BLaER1 (cell line): ENCODE measurements around the gene GPR107.
"Not testable (repeated sequence)": the region's sequence is repeated elsewhere in the genome, so short reads cannot be mapped to it uniquely, and the experiment has no call there.

Experiments used
- H3K27ac ChIP-seq: shearing (Covaris generic); formaldehyde crosslinking; 2 replicates; pipeline ENCODE4 v1.8.1; 2022
- H3K27me3 ChIP-seq: shearing (Covaris generic); formaldehyde crosslinking; 2 replicates; pipeline ENCODE4 v1.8.1; 2022
- H3K36me3 ChIP-seq: shearing (Covaris generic); formaldehyde crosslinking; 2 replicates; pipeline ENCODE4 v1.8.1; 2022
- H3K4me1 ChIP-seq: shearing (Covaris generic); formaldehyde crosslinking; 2 replicates; pipeline ENCODE4 v1.8.1; 2022
- H3K4me2 ChIP-seq: shearing (Covaris generic); formaldehyde crosslinking; 2 replicates; pipeline ENCODE4 v1.8.1; 2022
- H3K4me3 ChIP-seq: shearing (Covaris generic); formaldehyde crosslinking; 2 replicates; pipeline ENCODE4 v1.8.1; 2022
- H3K9ac ChIP-seq: shearing (Covaris generic); formaldehyde crosslinking; 2 replicates; pipeline ENCODE4 v1.8.1; 2022
- H3K9me3 ChIP-seq: shearing (Covaris generic); formaldehyde crosslinking; 2 replicates; pipeline ENCODE4 v1.8.1; 2022
- H4K20me1 ChIP-seq: shearing (Covaris generic); formaldehyde crosslinking; 2 replicates; pipeline ENCODE4 v1.8.1; 2022
- Cebpa-rat ChIP-seq: shearing (Covaris generic); IDR thresholded peaks from 2 replicates; pipeline ENCODE4 v1.8.1; 2022

Gene GPR107

DNA sequence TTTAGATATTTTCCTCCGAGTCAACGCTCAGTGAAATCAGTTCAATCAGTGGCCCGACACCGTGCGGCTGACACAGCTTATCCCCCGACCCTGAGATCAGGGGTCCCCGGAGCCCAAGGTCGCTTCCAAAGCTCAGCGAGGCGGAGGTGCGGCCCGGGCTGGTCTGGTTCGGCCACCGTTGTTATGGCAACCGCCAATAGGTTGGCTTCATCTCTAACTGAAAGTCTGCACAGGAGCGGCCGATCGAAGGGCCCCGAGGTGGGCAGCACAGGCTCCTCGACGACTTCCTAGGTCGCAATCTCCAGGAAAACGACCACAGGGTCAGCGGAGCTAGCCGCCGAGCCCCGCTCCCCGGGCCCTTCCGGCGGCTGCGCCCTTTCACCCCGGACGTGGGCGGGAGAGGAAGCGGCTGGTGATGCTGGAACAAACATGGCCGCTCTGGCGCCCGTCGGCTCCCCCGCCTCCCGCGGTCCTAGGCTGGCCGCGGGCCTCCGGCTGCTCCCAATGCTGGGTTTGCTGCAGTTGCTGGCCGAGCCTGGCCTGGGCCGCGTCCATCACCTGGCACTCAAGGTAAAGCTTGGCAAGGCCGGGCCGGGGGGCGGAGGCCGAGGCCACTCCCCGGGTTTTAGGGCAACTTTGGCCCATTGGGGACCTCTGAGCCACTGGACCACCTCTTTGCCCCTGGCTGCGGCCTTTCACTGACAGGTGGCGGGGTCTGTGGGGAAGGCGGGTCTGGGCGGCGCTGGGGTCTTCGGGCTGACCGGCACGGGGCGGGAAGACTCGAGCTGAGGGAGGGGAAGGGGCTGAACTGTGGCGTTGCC is at the start of gene GPR107:
GPR107 (plus strand) TSS at position 403 of the 821 bp plus-strand sequence; CDS start at position 430, 27 bp downstream.
- H3K4me1 ChIP-seq, result peaks cover 34% of the 10 kb centered on the region
- H3K4me3 ChIP-seq, result peak within 1 kb of the TSS; percentile 98
- H3K36me3 ChIP-seq, result peaks cover 15% of the 10 kb centered on the region
- H3K27ac ChIP-seq, result peak within 1 kb of the TSS; percentile 91
- H4K20me1 ChIP-seq, result peaks cover 12% of the 10 kb centered on the region
- H3K9me3 ChIP-seq, result no peaks in the 10 kb centered on the region
- peak within 1 kb of the TSS; percentile 88 for H3K4me2 ChIP-seq
- H3K27me3 ChIP-seq, result no peaks in the 10 kb centered on the region
- no peak for TF ChIP-seq Cebpa-rat
- H3K9ac ChIP-seq, result peak within 1 kb of the TSS; percentile 92

DNA sequence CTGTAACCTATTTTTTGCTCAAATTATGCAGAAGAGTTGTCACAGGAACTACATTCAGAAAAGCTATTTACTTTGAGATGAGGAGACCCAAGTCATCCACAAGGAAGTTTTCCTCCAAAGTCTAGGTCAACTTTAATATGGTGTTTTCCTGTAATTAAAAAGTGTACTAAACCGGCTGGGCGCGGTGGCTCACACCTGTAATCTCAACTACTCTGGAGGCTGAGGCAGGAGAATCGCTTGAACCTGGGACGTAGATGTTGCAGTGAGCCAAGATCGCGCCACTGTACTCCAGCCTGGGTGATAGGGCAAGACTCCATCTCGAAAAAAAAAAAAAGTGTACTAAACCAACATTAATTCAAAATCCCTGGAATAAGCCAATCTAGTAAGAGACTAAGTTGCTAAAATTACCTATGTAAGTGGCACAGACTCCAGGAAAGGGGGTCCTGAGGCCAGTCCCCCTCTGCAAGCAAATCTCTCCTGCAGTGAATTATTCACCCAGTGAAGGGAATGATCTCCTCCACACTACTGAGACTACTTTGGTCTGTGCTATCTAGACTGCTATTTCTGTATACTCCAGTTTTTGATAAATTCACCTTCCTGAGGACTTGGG is 49.7 kb upstream of the GPR107 start:
- Histone ChIP-seq H3K4me3 (no peak overlapping the region), H3K9ac (no peak overlapping the region), H4K20me1 (no peaks in the 10 kb centered on the region), H3K27me3 (no peaks in the 10 kb centered on the region), H3K4me1 (no peaks in the 10 kb centered on the region; the same call in 1 of the 2 replicates), H3K27ac (no peak overlapping the region), H3K9me3 (no peaks in the 10 kb centered on the region), H3K36me3 (no peaks in the 10 kb centered on the region), H3K4me2 (no peak overlapping the region)
- no peak for TF ChIP-seq Cebpa-rat

- not testable (repeated sequence) for H3K9ac ChIP-seq, H3K4me1 ChIP-seq, H3K27ac ChIP-seq
These were observed 46.8 kb upstream of the GPR107 start for GRCh38 chr9:130006952-130007351.

DNA sequence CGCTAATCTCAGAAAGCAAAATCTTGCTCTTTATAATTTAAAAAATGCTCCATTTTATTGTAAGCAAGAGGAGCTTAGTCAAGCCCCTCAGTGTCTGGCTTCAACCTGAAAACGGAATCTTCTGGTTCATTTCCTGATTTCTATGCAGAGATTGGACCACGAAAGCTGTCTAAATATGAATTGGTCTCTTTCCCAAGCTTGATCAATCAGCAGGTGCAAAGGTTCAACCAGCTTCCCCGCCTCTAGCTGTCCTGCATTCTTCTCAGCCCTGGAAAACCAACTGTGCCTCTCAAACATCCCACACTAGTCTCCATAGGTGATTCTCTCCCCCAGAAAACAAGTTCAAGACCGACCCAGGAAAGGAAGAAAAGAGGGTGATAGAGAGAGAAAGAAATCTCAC is 45.2 kb upstream of the GPR107 start:
- H3K9ac ChIP-seq, result no peak overlapping the region
- H3K4me1 ChIP-seq, result no peaks in the 10 kb centered on the region; the same call in 1 of the 2 replicates
- H3K4me3 ChIP-seq, result no peak overlapping the region
- no peaks in the 10 kb centered on the region for H4K20me1 ChIP-seq
- peaks cover 3% of the 10 kb centered on the region; the same call in 1 of the 2 replicates for H3K9me3 ChIP-seq
- H3K4me2 ChIP-seq, result no peak overlapping the region
- H3K27ac ChIP-seq, result no peak overlapping the region
- H3K27me3 ChIP-seq, result no peaks in the 10 kb centered on the region
- H3K36me3 ChIP-seq, result no peaks in the 10 kb centered on the region
- no peak for TF ChIP-seq Cebpa-rat

More at GRCh38 chr9:130006952-130007351, 46.8 kb upstream of the GPR107 start:
- H3K27me3 ChIP-seq, H3K9me3 ChIP-seq, H4K20me1 ChIP-seq, H3K36me3 ChIP-seq, H3K4me2 ChIP-seq, H3K4me3 ChIP-seq: not testable (repeated sequence)

DNA sequence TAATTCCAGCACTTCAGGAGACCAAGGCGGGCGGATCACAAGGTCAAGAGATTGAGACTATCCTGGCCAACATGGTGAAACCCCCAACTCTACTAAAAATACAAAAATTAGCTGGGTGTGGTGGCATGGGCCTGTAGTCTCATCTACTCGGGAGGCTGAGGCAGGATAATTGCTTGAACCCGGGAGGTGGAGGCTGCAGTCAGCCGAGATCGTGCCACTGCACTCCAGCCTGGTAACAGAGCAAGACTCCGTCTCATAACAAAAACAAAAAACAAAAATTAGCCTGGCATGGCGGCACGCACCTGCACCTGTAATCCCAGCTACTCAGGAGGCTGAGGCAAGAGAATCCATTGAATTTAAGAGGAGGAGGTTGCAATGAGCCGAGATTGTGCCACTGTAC is 44.2 kb upstream of the GPR107 start:
- not testable (repeated sequence) for H3K27ac ChIP-seq, H3K9me3 ChIP-seq, H3K4me3 ChIP-seq, H3K4me2 ChIP-seq, H3K4me1 ChIP-seq, H3K36me3 ChIP-seq, H3K9ac ChIP-seq, H3K27me3 ChIP-seq, H4K20me1 ChIP-seq

DNA sequence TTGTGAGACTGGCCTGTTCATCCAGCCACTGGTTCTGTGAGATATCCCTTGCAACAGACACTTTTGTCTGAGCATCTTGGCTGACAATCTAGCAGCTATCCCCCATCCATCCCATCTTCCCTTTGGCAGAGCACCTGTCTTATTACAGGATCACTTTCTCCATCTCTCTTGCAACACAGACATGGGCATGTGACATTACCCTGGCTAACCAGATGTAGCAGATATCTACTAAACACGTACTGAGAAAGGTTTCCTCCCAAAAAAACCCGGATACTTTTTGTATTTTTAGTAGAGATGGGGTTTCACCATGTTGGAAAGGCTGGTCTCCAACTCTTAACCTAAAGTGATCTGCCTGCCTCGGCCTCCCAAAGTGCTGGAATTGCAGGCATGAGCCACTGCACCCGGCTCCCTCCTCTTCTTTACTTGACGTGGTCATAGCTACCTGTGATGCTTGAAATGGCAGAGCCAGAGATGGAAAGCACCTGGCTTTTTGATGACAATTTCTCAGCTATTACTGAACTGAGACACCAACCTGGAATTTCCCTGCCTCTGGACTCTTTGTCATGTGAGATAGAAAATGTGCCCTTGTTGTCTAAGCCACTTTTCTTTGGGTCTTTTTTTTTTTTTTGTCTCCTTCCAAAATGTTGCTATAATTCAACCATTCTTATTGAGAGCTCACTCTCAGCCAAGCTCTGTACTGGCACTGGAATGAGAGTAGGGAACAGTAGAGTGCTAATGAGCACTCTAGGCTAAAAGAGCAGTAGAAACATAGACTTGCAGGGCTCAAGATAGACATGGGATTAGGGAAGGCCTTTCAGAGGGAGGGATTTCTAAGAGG is 43.3 kb upstream of the GPR107 start:
- Histone ChIP-seq H4K20me1 (no peaks in the 10 kb centered on the region), H3K9me3 (peaks cover 3% of the 10 kb centered on the region; the same call in 1 of the 2 replicates), H3K4me3 (no peak overlapping the region), H3K4me2 (no peak overlapping the region), H3K36me3 (no peaks in the 10 kb centered on the region), H3K4me1 (no peaks in the 10 kb centered on the region; the same call in 1 of the 2 replicates), H3K9ac (no peak overlapping the region), H3K27me3 (no peaks in the 10 kb centered on the region), H3K27ac (no peak overlapping the region)
- no peak for TF ChIP-seq Cebpa-rat

DNA sequence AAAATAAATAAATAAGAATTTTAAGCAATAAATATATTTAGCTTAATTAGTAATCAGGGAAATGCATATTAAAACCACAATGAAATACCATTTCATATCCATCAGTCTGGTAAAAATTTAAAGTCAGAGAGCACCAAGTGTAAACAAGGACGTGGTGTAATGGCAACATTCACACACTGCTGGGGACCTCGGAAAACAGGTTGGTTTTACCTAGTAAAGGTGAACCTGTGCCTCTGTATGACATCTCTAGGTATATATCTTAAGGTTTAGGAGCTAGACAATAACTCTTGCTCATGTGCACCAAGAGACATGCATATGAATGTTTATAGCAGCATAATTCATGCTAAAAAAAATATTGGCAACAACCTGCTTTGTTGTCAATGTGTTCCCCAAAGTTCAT is 40.4 kb upstream of the GPR107 start:
- Histone ChIP-seq H3K4me2 (no peak overlapping the region), H3K9ac (no peak overlapping the region)

GRCh38 chr9:130015353-130016019 is 38.2 kb upstream of the GPR107 start:
- no peak overlapping the region for H3K9ac ChIP-seq
- H3K27me3 ChIP-seq, result no peaks in the 10 kb centered on the region
- H3K27ac ChIP-seq, result no peak overlapping the region
- no peak overlapping the region for H3K4me3 ChIP-seq
- H3K4me2 ChIP-seq, result no peak overlapping the region
- 0 out of 2 replicates have a peak, but pooled peaks cover 6% of the 10 kb centered on the region for H3K4me1 ChIP-seq
- 0 out of 2 replicates have a peak, but pooled peaks cover 5% of the 10 kb centered on the region for H3K36me3 ChIP-seq
- TF ChIP-seq Cebpa-rat, result no peak
- H4K20me1 ChIP-seq, result no peaks in the 10 kb centered on the region
- peaks cover 13% of the 10 kb centered on the region for H3K9me3 ChIP-seq

More for the DNA sequence above, 40.4 kb upstream of the GPR107 start:
- no peaks in the 10 kb centered on the region for H4K20me1 ChIP-seq
- H3K27me3 ChIP-seq, result no peaks in the 10 kb centered on the region
- H3K4me3 ChIP-seq, result no peak overlapping the region
- peaks cover 13% of the 10 kb centered on the region for H3K9me3 ChIP-seq
- H3K36me3 ChIP-seq, result 0 out of 2 replicates have a peak, but pooled peaks cover 5% of the 10 kb centered on the region
- no peak overlapping the region for H3K27ac ChIP-seq
- H3K4me1 ChIP-seq, result 0 out of 2 replicates have a peak, but pooled peaks cover 6% of the 10 kb centered on the region
- no peak for TF ChIP-seq Cebpa-rat

GRCh38 chr9:130017076-130017475 is 36.6 kb upstream of the GPR107 start:
- H3K36me3 ChIP-seq, result 0 out of 2 replicates have a peak, but pooled peaks cover 5% of the 10 kb centered on the region

GRCh38 chr9:130017510-130017909 is 36.2 kb upstream of the GPR107 start:
- H4K20me1 ChIP-seq, H3K27me3 ChIP-seq, H3K4me2 ChIP-seq, H3K4me3 ChIP-seq, H3K9me3 ChIP-seq, H3K4me1 ChIP-seq, H3K36me3 ChIP-seq, H3K27ac ChIP-seq, H3K9ac ChIP-seq: not testable (repeated sequence)

More at GRCh38 chr9:130017076-130017475, 36.6 kb upstream of the GPR107 start:
- Histone ChIP-seq H3K4me3 (no peak overlapping the region), H3K9ac (no peak overlapping the region), H3K4me1 (0 out of 2 replicates have a peak, but pooled peaks cover 6% of the 10 kb centered on the region), H3K27me3 (no peaks in the 10 kb centered on the region), H3K9me3 (peaks cover 10% of the 10 kb centered on the region), H3K27ac (no peak overlapping the region), H3K4me2 (no peak overlapping the region), H4K20me1 (no peaks in the 10 kb centered on the region)
- TF ChIP-seq Cebpa-rat, result no peak
